AG04449 (cell line): ENCODE data around the gene BPIFA3.

ENCODE experiments used
- CTCF ChIA-PET: fragments of 350-600 bp; formaldehyde crosslinking; extraction: SDS; loops from one replicate; lab custom pipeline; 2021; ENCODE audit warnings: antibody characterized with exemption; lab: Yijun Ruan, JAX
- POLR2A ChIA-PET: fragments of 400-600, 350-600 bp; formaldehyde crosslinking; extraction: SDS; loops from one replicate; lab custom pipeline; 2020; ENCODE audit warnings: antibody characterized with exemption, inconsistent platforms; lab: Yijun Ruan, JAX
- DNase-seq: peaks from one replicate; pipeline ENCODE4 v3.0.0-alpha.2; 2010; ENCODE audit warnings: low read depth, low spot score
- H3K4me3 ChIP-seq: 2 replicates; pipeline ENCODE4 v1.5.1; 2011; ENCODE audit warnings: low read depth, mild to moderate bottlenecking, control low read depth, low read length
- TF ChIP-seq, protein P1 (sequence below): IDR thresholded peaks from one replicate; pipeline ENCODE4 v1.5.1; 2011; ENCODE audit warnings: mild to moderate bottlenecking, moderate library complexity, low read length, control low read depth, inconsistent platforms; ENCODE audit not compliant: insufficient read depth; ENCODE audit errors: missing control alignments

Gene BPIFA3

DNA sequence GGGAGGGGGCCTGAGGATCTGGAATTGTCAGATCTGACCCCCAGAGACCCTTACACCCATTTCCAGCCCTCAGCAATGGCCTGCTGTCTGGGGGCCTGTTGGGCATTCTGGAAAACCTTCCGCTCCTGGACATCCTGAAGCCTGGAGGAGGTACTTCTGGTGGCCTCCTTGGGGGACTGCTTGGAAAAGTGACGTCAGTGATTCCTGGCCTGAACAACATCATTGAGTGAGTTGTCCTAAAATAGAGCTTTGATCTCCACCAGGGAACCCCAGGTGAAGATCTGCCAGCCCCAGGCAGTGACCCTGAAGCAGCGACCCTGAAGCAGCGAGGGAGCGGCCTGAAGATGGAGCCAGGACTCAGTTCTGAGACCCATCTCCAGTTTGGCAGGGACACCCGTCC lies 20.8 kb downstream of the BPIFA3 start:
- POLR2A ChIA-PET, result no interaction called here
- CTCF ChIA-PET, result no interaction called here

DNA sequence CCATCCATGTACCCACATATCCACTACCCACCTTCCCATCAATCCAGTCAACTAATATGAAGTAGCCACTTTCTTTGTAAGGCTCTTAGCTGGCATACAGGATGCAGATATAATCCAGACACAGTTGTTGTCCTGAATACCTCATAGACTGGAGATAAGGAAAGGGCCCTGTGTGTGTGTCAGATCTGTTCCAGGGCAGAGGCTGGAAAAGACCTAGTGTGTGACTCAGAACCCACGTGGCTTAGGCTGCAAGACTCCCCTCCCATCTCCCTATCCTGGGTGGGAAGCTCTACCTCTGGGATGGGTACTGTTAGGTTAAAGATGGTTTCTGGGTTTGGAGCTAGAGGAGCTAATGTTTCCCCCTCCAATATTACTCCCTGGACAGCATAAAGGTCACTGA lies 22.3 kb downstream of the BPIFA3 start:
- DNase-seq, result no peak
- ChIA-PET CTCF (no interaction called here), POLR2A (no interaction called here)
- H3K4me3 ChIP-seq, result no peak overlapping the region
- TF ChIP-seq, protein P1, sequence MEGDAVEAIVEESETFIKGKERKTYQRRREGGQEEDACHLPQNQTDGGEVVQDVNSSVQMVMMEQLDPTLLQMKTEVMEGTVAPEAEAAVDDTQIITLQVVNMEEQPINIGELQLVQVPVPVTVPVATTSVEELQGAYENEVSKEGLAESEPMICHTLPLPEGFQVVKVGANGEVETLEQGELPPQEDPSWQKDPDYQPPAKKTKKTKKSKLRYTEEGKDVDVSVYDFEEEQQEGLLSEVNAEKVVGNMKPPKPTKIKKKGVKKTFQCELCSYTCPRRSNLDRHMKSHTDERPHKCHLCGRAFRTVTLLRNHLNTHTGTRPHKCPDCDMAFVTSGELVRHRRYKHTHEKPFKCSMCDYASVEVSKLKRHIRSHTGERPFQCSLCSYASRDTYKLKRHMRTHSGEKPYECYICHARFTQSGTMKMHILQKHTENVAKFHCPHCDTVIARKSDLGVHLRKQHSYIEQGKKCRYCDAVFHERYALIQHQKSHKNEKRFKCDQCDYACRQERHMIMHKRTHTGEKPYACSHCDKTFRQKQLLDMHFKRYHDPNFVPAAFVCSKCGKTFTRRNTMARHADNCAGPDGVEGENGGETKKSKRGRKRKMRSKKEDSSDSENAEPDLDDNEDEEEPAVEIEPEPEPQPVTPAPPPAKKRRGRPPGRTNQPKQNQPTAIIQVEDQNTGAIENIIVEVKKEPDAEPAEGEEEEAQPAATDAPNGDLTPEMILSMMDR, result no peak

More for the DNA sequence above, 20.8 kb downstream of the BPIFA3 start:
- DNase-seq, result no peak
- TF ChIP-seq, protein P1, result no peak
- no peak overlapping the region for H3K4me3 ChIP-seq

DNA sequence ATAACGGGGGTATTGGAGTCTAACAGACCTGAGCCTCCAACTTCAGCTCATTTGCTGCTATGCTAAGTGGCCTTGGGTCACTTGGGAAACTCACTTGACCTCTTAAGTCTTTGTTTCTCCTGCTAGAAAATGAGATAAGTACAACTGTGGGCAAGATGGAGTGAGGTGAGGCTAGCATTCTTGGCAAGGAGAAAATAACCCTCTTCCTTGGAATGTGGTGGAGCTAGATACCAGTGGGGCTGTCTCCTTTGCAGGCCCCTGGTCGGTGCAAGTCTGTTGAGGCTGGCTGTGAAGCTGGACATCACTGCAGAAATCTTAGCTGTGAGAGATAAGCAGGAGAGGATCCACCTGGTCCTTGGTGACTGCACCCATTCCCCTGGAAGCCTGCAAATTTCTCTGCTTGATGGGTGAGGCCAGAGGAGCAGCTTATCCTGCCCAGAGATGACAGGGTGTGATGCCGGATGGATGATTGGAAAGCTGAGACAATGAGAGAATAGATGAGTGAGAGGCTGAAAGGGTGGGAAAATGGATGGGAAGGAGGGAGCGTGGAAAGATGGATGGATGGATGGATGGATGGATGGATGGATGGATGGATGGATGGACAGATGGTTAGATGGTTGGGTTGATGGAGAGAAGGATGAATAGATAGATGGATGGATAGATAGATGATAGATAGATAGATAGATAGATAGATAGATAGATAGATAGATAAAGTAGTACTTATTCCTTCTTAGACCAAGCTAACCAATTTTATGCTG lies 23.0 kb downstream of the BPIFA3 start:
- no peak for DNase-seq
- ChIA-PET CTCF (no interaction called here), POLR2A (no interaction called here)
- TF ChIP-seq, protein P1, result no peak
- no peak overlapping the region for H3K4me3 ChIP-seq

DNA sequence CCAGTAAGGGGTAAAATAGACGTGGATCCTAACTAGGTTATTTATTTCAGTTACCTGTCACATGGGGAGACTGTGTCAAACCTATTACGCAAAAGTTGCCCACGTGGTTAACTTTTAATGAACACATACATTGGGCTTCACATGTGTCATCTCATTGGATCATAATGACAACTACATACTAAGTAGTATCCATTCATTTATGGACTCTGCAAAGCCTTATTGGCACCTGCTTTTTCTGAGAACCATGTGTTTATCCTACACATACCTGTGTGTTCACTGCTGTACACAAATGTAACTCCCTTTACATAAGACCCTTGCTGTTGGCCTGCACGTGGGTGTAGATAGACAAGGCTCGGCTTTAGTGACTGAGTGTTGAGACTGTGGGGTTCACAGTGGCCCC lies 23.8 kb downstream of the BPIFA3 start:
- no peak overlapping the region for H3K4me3 ChIP-seq
- ChIA-PET CTCF (no interaction called here), POLR2A (no interaction called here)
- TF ChIP-seq, protein P1, result no peak
- DNase-seq, result no peak

DNA sequence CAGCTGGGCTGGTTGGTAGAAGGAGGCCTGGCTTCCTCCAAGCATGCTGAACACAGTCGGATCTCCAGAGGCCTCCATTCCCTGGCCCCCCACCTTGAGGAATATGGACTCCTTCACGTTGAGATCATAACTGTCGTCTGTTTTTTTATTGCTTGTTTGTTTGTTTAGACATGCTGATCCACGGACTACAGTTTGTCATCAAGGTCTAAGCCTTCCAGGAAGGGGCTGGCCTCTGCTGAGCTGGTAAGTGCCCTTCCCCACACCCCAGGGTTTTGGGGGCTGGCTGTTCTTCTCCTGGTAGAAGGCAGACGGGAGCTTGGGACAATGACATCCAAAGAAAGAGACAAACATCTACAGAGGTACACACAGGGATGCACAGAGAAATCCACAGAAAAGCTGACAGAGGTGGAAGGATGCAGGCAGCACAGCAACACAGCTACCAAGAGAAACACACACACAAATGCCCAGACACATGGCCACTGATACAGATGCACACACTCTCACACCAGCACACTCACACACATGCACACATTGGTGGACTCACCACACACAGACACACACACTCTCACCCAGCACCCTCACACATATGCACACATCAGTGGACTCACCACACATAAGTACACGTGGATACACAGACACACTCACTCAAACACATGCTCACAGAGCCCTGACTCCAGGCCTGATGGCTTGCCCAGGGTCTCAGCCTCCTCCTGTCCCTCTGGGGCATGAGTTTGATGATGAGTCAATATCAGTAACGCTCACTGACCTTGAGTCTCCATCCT lies 25.4 kb downstream of the BPIFA3 start:
- no peak overlapping the region for H3K4me3 ChIP-seq
- no peak for DNase-seq
- POLR2A ChIA-PET, result no interaction called here
- TF ChIP-seq, protein P1, result no peak
- CTCF ChIA-PET, result no interaction called here

DNA sequence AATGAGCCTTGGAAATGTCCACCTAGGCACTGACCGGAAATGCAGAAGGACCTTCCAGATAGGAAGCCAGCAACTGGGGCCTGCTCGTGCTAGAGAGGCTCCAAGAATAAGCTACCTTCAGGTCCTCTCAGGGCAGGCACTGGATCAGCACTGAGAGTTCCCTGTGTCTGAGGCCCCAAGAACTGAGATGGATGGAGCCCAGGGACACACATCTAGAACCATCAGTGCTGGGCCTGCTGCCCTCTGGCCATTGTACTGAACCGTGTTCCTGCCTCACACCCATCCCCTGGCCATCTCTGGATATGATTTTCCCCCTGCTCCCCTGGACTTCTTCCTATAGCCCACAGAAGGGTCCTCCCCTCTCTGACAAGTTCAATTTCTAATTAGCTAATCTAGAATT lies 28.9 kb downstream of the BPIFA3 start:
- DNase-seq, result no peak
- H3K4me3 ChIP-seq, result no peak overlapping the region
- CTCF ChIA-PET, result interaction anchor here (1.2 kb wide), 1 partner anchor 53 kb away, joined by 3 read pairs; no protein-coding TSS in a partner anchor
- TF ChIP-seq, protein P1, result no peak
- POLR2A ChIA-PET, result no interaction called here
